Measurements from ENCODE around the gene ENDOD1.

Gene ENDOD1

GRCh38 chr11:95076981-95077380 lies 12.7 kb upstream of the ENDOD1 start:
- no peak for DNase-seq

- DNase-seq = peak; percentile 43
These were observed 11.1 kb upstream of the ENDOD1 start for GRCh38 chr11:95078526-95078925.

GRCh38 chr11:95081010-95081409 lies 8.6 kb upstream of the ENDOD1 start:
- DNase-seq = no peak

GRCh38 chr11:95081412-95081811 lies 8.2 kb upstream of the ENDOD1 start:
- peak; percentile 41 for DNase-seq

GRCh38 chr11:95082576-95083001 lies 7.1 kb upstream of the ENDOD1 start:
- no peak for DNase-seq

GRCh38 chr11:95084509-95084908 lies 5.1 kb upstream of the ENDOD1 start:
- DNase-seq = no peak

GRCh38 chr11:95085117-95085816 lies 4.4 kb upstream of the ENDOD1 start:
- no peak for DNase-seq

- no peak for DNase-seq
These were observed 3.5 kb upstream of the ENDOD1 start for GRCh38 chr11:95086151-95086550.

- no peak for DNase-seq
These were observed 2.6 kb upstream of the ENDOD1 start for GRCh38 chr11:95086836-95087570.

- no peak for DNase-seq
These were observed 563 bp upstream of the ENDOD1 start for GRCh38 chr11:95088946-95089619.

- DNase-seq = no peak
These were observed 2.1 kb downstream of the ENDOD1 start for GRCh38 chr11:95091663-95092180.

GRCh38 chr11:95092549-95093324 lies 3.1 kb downstream of the ENDOD1 start:
- peak; percentile 78 for DNase-seq

GRCh38 chr11:95093548-95093947 lies 3.9 kb downstream of the ENDOD1 start:
- no peak for DNase-seq

- DNase-seq = peak; percentile 87
These were observed 6.4 kb downstream of the ENDOD1 start for GRCh38 chr11:95095858-95096587.

GRCh38 chr11:95097209-95097608 lies 7.6 kb downstream of the ENDOD1 start:
- DNase-seq = no peak

- no peak for DNase-seq
These were observed 9.2 kb downstream of the ENDOD1 start for GRCh38 chr11:95098826-95099225.

- DNase-seq = no peak
These were observed 10.6 kb downstream of the ENDOD1 start for GRCh38 chr11:95100191-95100648.

- DNase-seq = no peak
These were observed 11.3 kb downstream of the ENDOD1 start for GRCh38 chr11:95100856-95101507.

GRCh38 chr11:95101935-95102334 lies 12.3 kb downstream of the ENDOD1 start:
- DNase-seq = no peak

- DNase-seq = no peak
These were observed 13.1 kb downstream of the ENDOD1 start for GRCh38 chr11:95102733-95103132.

- DNase-seq = no peak
These were observed 14.1 kb downstream of the ENDOD1 start for GRCh38 chr11:95103701-95104100.
